Stimulated activated CD8-positive, alpha-beta memory T cell treated with anti-CD3 and anti-CD28 coated beads, Interleukin-7, amount 100 ng/mL, for 1 hour (primary cell): ENCODE data around the gene UBQLN1.
"Not testable (repeated sequence)": the region's sequence is repeated elsewhere in the genome, so short reads cannot be mapped to it uniquely, and the experiment has no call there.

Source experiments
- DNase-seq, 2 donors: peaks; one replicate each; pipeline ENCODE4 v3.0.0-alpha.2; 2020; ENCODE audit warnings: low read depth in 2 of 2

The UBQLN1 gene

DNA sequence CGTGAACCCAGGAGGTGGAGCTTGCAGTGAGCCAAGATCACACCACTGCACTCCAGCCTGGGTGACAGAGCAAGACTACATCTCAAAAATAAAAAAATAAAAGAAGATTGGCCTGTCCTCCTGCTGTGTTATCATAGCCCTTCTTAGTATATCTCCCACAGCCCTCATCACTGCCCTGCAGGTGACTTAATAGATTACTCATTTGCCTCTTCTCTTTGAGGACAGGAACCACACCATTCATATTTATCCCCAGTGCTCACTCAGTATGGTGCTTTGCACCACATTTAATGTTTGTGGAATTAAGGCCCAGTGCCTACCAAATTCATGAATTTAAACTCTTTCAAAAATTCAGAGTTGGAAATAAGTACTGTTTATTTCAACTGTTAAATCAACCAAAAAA is 74.5 kb downstream of the UBQLN1 start:
- DNase-seq, result no peak

GRCh38 chr9:83630938-83631457 is 76.8 kb downstream of the UBQLN1 start:
- DNase-seq, result no peak

DNA sequence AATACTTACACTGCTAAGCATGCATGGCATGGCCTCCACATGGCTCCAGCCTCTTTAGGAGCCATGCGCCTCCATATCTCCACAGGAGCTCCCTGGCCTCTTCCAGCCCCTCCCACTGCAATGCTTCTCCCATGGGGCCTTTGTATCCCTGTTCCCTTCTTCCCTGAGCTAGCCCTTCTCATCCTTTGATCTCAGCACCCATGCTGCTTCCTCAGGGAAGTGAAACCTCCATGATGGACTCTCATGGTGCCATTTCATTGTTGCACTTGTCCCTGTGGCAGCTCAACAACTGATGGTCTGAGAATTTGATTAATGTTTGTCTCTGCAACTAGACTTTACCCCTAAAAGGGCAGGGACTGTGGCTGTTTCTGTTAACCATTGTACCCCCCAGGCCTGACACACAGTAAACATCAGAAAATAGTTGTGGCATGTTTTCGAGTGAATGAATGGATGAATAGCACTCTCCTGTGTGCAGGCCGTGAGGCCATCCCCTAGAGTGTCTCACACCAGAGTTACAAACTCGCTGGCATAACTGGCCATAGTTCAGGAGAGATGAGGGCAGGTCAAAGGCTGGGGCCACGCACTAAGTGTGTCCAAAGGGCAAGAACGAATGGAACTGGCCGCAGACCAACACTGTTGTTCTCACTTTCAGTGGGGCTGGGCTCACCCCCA is 78.2 kb downstream of the UBQLN1 start:
- DNase-seq, result no peak

DNA sequence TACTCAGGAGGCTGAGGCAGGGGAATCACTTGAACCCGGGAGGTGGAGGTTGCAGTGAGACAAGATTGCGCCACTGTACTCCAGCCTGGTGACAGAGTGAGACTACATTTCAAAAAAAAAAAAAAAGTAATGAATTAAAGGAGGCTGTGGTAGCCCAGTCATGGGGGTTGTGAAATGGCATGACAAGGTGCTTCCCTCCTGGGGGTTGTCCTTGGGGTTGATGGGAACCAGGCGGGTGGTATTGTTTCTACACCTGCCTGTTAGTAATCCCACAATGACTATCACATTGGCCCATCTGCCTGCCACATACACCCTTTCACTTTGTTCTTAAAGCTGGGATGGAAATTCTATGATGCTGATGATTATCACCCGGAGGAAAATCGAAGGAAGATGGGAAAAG is 79.2 kb downstream of the UBQLN1 start:
- no peak for DNase-seq

- no peak for DNase-seq
Measured at GRCh38 chr9:83625178-83625577, 82.6 kb downstream of the UBQLN1 start.

GRCh38 chr9:83623679-83624076 is 84.1 kb downstream of the UBQLN1 start:
- DNase-seq, result no peak

- peak; percentile 27 to 32 for DNase-seq
Measured at GRCh38 chr9:83622939-83623678, 84.6 kb downstream of the UBQLN1 start, which contains the start of gene IDNK. Gene IDNK (plus strand): TSS chr9:83623143. CDS start chr9:83623172, 29 bp downstream.

DNA sequence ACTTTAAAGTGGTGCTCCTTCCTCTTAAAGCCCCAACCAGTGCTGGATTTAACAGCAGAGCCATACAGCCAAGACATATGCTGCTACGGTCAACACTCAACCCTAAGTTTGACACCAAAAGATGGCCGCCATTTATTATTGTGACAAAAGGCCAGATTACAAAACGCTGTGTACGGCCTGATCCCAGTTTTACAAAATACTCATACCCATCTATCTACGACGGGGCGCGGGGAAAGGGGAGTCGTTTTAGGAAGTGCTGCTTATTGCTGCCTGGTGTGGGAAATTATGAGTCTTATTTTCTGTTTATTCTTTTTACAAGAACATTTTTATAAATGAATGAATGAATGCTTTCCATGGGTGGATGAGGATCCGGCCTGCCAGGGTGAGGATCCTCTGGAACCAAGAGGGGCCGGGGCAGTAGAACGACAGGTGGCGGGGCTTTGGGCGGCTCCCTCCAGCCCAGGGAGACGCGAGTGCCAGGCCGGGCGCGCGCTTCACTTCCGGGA is 85.3 kb downstream of the UBQLN1 start:
- DNase-seq, result no peak

DNA sequence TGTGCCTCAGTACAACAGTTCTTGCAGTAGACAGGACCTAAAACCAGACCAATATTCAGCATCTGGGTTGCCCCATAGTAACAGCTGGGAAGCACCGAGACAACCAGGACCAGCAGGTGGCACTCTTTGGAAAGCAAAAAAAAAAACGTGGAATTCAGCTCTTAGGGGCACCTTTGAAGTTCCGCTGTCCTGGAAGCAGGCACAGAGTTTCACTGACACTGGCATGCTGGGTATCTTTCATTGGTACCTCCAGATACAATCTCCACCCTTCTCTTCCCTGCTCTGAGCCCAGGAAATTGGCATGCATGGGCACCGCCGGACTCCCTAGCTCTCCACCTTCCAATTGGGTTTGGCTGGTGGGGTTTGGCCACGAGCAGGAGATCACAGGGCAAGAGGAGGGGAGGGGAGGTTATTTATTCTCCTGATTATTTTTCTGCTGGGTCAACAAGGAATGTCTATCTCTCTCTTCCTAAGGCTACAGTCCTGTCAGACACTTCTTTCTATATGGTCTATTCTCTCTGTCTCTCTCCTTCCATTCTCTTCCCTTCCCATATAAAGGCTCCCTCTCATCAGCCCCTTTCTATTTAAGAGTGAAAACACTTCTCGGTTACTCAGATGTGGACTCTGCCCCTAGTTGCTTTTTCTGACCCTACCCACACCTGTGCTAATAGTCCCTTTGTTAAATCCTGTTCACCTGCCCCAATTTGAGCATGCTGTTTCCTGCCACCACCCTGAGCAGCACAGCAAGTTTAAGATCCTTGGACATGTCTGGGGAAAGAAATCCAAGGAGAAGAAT is 86.7 kb downstream of the UBQLN1 start:
- DNase-seq, result no peak

GRCh38 chr9:83617299-83617698 is 90.5 kb downstream of the UBQLN1 start:
- no peak for DNase-seq

DNA sequence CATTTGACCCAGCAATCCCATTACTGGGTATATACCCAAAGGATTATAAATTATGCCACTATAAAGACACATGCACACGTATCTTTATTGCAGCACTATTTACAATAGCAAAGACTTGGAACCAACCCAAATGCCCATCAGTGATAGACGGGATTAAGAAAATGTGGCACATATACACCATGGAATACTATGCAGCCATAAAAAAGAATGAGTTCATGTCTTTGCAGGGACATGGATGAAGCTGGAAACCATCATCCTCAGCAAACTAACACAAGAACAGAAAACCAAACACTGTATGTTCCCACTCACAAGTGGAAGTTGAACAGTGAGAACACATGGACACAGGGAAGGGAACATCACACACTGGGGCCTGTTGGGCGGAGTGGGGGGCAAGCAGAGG is 94.5 kb downstream of the UBQLN1 start:
- DNase-seq, result not testable (repeated sequence)
